GM12874 (cell line): Measurements from ENCODE around the gene PARD3B.

Experiments
- TF ChIP-seq, protein P1 (sequence below): IDR thresholded peaks from 2 replicates; pipeline ENCODE4 v1.5.1; 2011; ENCODE audit warnings: low read depth, mild to moderate bottlenecking, control low read depth, low read length, moderate library complexity; ENCODE audit not compliant: insufficient read depth

Gene PARD3B

GRCh38 chr2:205261516-205262020 lies 716.3 kb downstream of the PARD3B start:
- TF ChIP-seq, protein P1, sequence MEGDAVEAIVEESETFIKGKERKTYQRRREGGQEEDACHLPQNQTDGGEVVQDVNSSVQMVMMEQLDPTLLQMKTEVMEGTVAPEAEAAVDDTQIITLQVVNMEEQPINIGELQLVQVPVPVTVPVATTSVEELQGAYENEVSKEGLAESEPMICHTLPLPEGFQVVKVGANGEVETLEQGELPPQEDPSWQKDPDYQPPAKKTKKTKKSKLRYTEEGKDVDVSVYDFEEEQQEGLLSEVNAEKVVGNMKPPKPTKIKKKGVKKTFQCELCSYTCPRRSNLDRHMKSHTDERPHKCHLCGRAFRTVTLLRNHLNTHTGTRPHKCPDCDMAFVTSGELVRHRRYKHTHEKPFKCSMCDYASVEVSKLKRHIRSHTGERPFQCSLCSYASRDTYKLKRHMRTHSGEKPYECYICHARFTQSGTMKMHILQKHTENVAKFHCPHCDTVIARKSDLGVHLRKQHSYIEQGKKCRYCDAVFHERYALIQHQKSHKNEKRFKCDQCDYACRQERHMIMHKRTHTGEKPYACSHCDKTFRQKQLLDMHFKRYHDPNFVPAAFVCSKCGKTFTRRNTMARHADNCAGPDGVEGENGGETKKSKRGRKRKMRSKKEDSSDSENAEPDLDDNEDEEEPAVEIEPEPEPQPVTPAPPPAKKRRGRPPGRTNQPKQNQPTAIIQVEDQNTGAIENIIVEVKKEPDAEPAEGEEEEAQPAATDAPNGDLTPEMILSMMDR, result no peak

- TF ChIP-seq, protein P1, result no peak
These were observed 722.0 kb downstream of the PARD3B start for GRCh38 chr2:205267323-205267722.

- TF ChIP-seq, protein P1, result no peak
These were observed 725.4 kb downstream of the PARD3B start for GRCh38 chr2:205270689-205271088.

- TF ChIP-seq, protein P1, result no peak
These were observed 727.9 kb downstream of the PARD3B start for GRCh38 chr2:205273148-205273547.

DNA sequence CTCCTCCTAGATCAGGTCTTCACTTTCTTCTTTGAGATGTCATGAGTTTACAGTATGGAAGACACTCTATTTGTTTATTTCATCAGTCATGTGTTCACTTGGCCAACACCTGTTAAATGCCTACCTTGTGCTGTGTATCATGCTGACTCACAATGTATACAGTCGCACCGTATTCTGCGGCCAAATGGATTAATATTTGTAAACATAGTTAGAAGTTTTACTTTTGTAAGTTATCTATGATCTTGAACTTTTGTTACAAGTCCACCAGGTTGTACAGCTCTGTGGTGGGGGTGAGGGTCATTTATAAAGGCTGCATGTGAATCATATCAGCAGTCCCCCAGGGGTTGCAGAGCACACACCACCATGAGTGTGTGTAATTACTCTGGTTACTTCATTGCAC lies 728.4 kb downstream of the PARD3B start:
- TF ChIP-seq, protein P1, result no peak

DNA sequence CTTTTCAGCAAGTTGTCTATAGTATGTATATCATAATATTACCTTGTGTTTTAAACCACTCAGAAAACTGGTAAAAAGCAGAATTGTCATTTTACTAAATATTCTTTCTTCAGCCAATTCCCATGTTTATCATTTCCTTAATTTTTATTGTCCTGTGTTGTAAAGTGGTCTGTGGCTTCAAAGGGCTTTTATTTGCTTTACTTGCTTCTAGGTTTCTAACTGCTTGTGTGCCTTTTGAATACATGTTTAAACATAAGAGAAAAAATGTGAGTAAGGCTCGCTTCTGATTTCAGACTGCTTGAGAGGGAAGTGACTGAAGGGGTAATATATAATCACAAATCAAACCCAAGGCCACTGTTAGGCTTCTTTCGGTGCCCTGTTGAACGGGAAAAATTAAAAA lies 729.5 kb downstream of the PARD3B start:
- TF ChIP-seq, protein P1, result no peak

- TF ChIP-seq, protein P1, result no peak
These were observed 731.0 kb downstream of the PARD3B start for GRCh38 chr2:205276116-205276777.
